HG03432 (cell line): ENCODE data around the gene CYB561.
"Not testable (repeated sequence)": the region's sequence is repeated elsewhere in the genome, so short reads cannot be mapped to it uniquely, and the experiment has no call there.

Experiments used
- ATAC-seq: cut with Tn5 transposase; IDR thresholded peaks from one replicate; pipeline ENCODE4 v1.9.1; 2021; ENCODE audit warnings: mild to moderate bottlenecking, moderate library complexity; ENCODE audit not compliant: unreplicated experiment

CYB561 gene

DNA sequence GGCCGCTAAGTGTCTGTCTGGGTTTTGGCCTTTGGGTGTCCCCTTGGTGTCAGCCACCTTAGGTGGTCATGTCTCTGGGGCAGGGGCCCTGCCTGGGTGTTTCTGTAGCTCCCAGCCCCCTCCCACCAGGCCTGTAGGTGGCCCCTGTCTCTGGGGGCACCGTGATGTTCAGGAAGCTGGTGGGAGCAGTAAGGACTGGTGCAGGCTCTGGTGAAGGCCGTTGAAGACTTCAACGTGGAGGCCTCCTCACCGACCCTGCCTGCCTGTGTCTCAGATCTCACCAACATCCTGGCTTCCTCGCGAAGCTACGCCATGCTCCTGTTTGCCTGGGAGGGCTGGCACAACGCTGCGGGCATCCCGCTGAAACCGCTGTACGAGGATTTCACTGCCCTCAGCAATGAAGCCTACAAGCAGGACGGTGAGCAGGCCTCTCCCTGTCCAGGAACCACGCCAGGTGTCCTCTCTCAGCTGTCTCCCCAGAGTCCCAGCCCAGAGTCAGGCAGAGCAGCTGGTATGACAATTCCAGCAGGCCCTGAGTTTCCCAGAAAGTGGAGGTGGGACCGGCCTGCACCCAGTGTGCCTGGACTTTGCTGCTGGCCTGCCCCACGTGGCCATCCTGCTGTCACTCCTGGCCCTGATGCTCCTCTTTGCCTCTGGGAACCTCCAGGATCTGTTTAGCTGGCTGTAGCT lies 33.5 kb upstream of the CYB561 start:
- ATAC-seq, result no peak

DNA sequence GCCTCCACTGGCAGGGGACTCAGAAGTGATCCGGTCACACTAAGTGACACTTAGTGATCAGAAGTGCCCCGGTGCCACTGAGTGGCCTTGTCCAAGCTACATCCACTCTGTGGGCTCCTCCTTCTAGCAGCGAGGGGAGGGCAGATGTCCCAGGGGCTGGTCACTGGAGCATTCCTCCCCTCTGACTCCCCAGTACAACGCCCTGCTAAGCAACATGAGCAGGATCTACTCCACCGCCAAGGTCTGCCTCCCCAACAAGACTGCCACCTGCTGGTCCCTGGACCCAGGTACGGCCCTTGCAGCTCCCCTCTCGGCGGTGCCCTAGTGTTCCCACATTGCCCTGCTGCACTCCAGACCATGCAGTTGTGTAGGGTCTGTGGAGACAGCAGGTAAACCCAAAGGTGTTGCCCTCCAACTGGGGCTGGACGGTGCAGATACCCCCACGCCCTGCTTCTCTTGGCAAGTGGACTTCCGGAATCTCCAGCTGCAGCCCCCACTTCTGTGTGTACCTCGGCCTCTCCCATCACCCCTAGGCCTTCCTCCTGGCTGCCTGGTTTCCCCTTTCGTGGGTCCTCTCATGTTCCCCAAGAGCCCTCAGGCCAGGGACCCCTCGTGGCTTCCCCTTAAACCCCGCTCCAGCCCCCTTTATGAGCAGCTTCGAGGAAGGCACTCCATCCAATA lies 32.8 kb upstream of the CYB561 start:
- peak; percentile 71 for ATAC-seq

DNA sequence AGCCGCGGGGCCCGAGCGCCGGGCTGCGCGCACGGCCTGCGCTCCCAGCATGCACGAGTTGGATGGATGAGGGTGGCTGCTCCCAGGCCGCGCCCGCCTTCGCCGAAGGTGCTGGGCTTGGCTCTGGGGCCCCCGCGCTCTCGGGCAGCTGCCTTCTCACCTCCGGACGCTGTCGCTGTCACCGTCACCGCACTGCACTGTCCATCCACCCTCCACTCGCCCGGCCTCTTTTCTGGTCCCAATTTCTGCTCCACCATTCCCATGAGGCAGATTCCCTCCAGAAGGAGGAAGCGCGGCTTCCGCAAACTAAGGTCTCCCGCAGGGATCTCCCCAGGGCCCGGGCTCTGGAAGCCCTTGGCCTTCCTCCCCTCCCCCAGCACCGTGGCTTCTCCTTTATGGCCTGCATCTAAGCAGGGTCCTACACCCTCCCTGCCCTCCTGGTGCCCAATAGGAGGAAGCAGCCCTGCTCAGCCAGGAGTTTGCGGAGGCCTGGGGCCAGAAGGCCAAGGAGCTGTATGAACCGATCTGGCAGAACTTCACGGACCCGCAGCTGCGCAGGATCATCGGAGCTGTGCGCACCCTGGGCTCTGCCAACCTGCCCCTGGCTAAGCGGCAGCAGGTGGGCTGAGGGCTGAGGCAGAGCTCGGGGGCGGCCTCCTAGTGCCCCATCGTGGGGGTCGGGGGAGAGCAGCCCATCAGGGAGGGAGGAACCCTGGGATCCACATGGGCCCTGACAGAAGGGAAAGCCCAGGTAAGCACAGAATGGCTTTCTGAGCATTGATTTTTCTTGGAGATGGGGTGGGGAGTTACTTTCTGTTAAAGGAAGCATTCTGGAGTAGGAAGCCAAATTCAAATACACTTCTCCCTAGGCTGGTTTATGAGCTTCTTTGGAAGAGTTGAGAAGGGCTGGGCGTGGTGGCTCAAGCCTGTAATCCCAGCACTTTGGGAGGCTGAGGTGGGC lies 31.7 kb upstream of the CYB561 start:
- no peak for ATAC-seq

- no peak for ATAC-seq
Observed at GRCh38 chr17:63476854-63477479, 30.9 kb upstream of the CYB561 start, which contains the start of gene ACE. Gene ACE (plus strand): TSS chr17:63477061. CDS start chr17:63477095, 34 bp downstream.

DNA sequence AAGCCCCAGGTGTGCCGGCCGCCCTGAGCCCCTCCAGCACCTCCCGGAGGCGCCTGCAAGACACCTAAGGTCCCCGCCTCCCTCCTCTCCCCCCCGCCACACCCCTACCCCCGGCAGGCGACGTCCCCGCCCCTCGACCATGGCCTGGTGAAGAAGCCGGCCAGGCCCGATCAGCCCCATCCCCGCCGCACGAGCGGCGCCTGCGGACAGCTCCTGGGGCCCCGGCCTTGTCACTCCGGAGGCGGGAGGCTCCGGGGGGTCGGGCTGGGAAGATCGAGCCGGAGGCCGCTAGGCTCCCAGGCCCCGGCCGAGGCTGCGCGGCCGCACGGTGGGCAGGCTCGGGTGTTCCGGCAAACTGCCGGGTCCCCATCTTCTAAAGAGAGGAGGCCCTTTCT lies 30.4 kb upstream of the CYB561 start:
- ATAC-seq, result no peak

DNA sequence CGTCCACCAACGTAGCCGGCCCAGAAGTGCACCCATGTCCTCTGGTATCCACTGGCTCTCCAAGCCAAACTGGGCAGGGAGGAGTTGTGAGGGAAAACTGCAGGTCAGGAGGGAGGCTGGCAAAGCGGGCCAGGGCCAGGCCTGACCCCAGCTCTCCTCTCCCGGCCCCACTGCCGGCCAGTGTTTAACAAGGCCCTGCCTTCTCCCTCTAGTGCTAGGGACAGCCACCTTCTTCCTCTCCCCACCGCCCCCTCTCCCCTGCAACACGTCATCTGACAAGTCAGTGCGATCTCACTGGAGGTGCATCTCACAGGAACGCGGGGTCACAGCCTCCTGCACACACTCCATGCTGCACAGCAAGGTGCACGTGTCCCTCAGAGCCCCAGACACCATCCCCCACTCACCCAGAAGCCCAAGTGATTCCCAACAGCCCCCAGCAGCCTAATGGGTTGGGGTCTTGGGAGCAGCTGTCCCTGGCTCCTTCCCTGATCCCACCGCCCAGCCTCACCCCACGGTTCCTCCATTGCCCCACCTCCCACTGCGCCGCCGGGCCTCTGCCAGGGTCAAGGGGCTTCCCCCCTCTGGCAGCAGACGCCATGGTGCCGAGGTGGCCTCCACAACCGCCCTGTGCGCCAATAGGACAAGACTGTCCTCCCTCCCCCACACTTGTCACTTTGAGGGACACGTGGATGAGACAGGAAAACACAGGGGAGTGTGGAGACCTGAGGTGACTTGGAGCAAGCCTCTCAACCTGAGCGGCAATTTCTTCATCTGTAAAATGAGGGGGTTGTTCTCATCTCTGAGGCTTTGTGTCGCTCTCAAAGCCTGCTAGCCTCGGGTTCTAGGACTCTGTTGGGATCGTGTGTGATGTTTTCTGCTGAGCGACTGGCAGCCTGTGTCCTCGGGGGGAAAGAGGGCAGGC lies 29.6 kb upstream of the CYB561 start:
- no peak for ATAC-seq

GRCh38 chr17:63474586-63475460 lies 28.7 kb upstream of the CYB561 start:
- no peak for ATAC-seq

GRCh38 chr17:63474174-63474573 lies 28.1 kb upstream of the CYB561 start:
- ATAC-seq, result no peak

GRCh38 chr17:63468099-63468498 lies 22.0 kb upstream of the CYB561 start:
- not testable (repeated sequence) for ATAC-seq

DNA sequence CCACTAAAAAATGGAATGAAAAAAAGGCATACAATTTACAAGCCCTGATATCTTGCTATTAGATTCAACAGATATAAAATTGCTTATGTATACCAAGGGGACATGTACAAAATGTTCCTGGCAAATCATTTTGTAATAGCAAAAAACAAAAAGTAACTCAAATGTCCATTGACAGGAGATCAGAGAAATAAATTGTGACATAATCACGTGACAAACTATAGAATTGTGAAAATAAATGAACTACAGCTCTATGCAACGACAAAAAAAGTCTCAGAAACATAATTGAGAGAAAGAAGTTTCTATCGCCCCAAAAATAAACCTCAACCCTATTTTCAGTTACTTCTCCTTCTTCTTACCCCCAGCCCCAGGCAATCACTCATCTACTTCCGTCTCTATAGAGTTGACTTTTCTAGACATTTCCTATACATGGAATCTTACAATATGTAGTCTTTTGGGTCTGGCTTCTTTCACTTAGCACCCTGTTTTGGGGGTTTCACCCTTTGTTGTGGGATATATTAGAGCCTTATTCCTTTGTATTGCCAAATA lies 18.7 kb upstream of the CYB561 start:
- no peak for ATAC-seq

DNA sequence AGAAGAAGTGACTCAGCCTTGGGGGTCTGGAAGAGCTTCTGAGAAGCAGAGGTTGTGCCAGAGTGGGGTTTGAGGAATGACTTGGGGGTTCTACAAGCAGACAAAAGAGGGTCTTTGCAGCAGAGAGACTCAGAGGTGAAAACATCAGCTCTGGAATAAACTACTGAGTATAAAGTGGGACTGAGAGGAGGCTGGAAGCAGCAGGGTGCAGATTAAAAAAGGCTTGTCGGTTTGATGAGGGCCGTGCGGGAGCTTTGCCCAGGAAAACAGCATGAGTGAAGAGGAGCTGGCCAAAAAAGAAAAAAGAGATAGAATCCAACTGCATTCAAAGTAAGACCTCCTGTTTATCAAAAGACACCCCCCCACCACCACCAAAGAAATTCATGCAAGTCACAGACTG lies 17.7 kb upstream of the CYB561 start:
- no peak for ATAC-seq

DNA sequence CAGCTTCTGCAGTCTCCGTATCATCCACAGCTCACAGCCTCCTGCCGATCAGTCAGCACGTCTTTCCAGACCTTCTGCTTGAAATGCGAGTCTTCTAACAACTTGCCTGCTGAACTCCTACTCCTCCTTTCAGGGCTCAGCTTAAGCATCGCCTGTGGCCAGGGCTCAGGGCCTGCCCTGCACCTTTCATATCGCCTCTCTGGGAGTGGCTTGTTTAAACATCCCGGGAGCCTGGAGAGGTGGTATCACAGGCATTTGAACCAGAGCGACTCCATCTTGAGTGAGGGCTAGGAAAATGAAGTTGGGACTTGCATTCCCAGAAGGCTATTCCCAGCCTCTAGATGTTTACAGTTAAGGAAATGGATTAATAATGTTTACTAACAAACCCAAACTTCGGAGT lies 13.9 kb upstream of the CYB561 start:
- ATAC-seq, result no peak

DNA sequence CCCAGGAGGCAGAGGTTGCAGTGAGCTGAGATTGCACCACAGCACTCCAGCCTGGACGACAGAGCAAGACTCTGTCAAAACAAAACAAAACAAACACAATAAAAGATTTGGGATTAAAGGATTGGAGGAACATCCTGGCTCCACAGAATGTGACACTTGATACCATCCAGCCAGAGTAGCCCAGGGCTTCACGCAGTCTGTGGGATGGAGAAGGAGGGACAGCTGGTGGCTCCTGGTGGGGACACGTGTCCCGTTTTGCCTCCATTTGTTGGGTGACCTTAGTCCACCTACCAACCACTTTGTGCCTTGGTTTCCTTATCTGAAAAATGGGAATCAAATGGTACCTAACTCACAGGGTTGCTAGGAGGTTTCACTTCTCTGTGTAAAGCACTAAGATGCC lies 12.4 kb upstream of the CYB561 start:
- no peak for ATAC-seq

GRCh38 chr17:63455417-63455816 lies 9.3 kb upstream of the CYB561 start:
- ATAC-seq, result no peak

GRCh38 chr17:63454915-63455314 lies 8.8 kb upstream of the CYB561 start:
- ATAC-seq, result no peak

DNA sequence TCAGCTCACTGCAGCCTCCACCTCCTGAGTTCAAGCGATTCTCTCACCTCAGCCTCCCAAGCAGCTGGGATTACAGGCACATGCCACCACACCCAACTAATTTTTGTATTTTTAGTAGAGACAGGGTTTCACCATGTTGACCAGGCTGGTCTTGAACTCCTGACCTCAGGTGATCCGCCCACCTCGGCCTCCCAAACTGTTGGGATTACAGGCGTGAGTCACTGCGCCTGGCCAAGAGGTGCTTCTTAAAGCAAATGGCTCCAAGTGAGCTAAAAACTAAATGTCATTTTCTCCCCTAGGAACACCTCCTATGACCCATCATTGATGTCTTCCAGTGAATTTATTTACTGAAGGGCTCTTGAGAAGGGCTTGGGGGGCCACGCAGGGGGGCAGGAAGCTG lies 8.3 kb upstream of the CYB561 start:
- not testable (repeated sequence) for ATAC-seq

- no peak for ATAC-seq
Observed at GRCh38 chr17:63452962-63453551, 7.0 kb upstream of the CYB561 start.
